Measurements from ENCODE around the gene C2orf74.
A peak's percentile ranks its signal among the peaks of the same experiment; 100 is the strongest.
"Not testable (repeated sequence)": the region's sequence is repeated elsewhere in the genome, so short reads cannot be mapped to it uniquely, and the experiment has no call there.

C2orf74 gene

GRCh38 chr2:61161888-61162287, at the start of gene C2orf74:
Gene C2orf74, plus strand, starts transcription at chr2:61162188. Its CDS starts 327 bp downstream, at chr2:61162515.
- Histone ChIP-seq H3K27me3 (ENCODE audit: insufficient read depth, insufficient read length) (no peaks in the 10 kb centered on the region), H3K4me1 (ENCODE audit: insufficient read depth, insufficient read length) (no peaks in the 10 kb centered on the region), H3K9ac (ENCODE audit: insufficient read length, low read depth) (no peak within 1 kb of the TSS), H3K4me3 (ENCODE audit: insufficient read length, low read depth) (no peak within 1 kb of the TSS), H3K9me3 (ENCODE audit: insufficient read depth, low read length) (peaks cover 7% of the 10 kb centered on the region; the same call in 1 of the 2 replicates), H3K36me3 (ENCODE audit: insufficient read depth, insufficient read length, low read length) (peaks cover 67% of the 10 kb centered on the region)
- no peak for TF ChIP-seq YY1 (IDR thresholded peaks at IDR 0.05; ENCODE audit: insufficient read depth, insufficient read length)
- no peak for TF ChIP-seq SUZ12 (IDR thresholded peaks at IDR 0.05; ENCODE audit: extremely low read depth, insufficient read depth, insufficient read length)
- no peak for TF ChIP-seq ZNF274 (IDR thresholded peaks at IDR 0.05; ENCODE audit: low read depth, low read length)
- DNase-seq (ENCODE audit: low read depth, low spot score): no peak

GRCh38 chr2:61114147-61114546, 47.8 kb upstream of the C2orf74 start:
- Histone ChIP-seq H3K4me1 (ENCODE audit: insufficient read depth, insufficient read length) (no peaks in the 10 kb centered on the region), H3K36me3 (ENCODE audit: insufficient read depth, insufficient read length, low read length) (peaks cover 37% of the 10 kb centered on the region), H3K4me3 (ENCODE audit: insufficient read length, low read depth) (no peak overlapping the region), H3K9ac (ENCODE audit: insufficient read length, low read depth) (no peak overlapping the region), H3K9me3 (ENCODE audit: insufficient read depth, low read length) (peaks cover 36% of the 10 kb centered on the region), H3K27me3 (ENCODE audit: insufficient read depth, insufficient read length) (no peaks in the 10 kb centered on the region)
- peak; percentile 22 for DNase-seq (ENCODE audit: low read depth, low spot score)
- TF ChIP-seq YY1 (IDR thresholded peaks at IDR 0.05; ENCODE audit: insufficient read depth, insufficient read length): no peak
- no peak for TF ChIP-seq SUZ12 (IDR thresholded peaks at IDR 0.05; ENCODE audit: extremely low read depth, insufficient read depth, insufficient read length)
- no peak for TF ChIP-seq ZNF274 (IDR thresholded peaks at IDR 0.05; ENCODE audit: low read depth, low read length)

- H3K4me3 ChIP-seq (ENCODE audit: insufficient read length, low read depth): no peak overlapping the region
- TF ChIP-seq SUZ12 (IDR thresholded peaks at IDR 0.05; ENCODE audit: extremely low read depth, insufficient read depth, insufficient read length) (no peak), ZNF274 (IDR thresholded peaks at IDR 0.05; ENCODE audit: low read depth, low read length) (no peak), YY1 (IDR thresholded peaks at IDR 0.05; ENCODE audit: insufficient read depth, insufficient read length) (no peak)
- H3K36me3 ChIP-seq (ENCODE audit: insufficient read depth, insufficient read length, low read length): peaks cover 46% of the 10 kb centered on the region
- no peaks in the 10 kb centered on the region for H3K4me1 ChIP-seq (ENCODE audit: insufficient read depth, insufficient read length)
- H3K9me3 ChIP-seq (ENCODE audit: insufficient read depth, low read length): peaks cover 36% of the 10 kb centered on the region
- no peaks in the 10 kb centered on the region for H3K27me3 ChIP-seq (ENCODE audit: insufficient read depth, insufficient read length)
- DNase-seq (ENCODE audit: low read depth, low spot score): no peak
- no peak overlapping the region for H3K9ac ChIP-seq (ENCODE audit: insufficient read length, low read depth)
These were observed 45.7 kb upstream of the C2orf74 start for GRCh38 chr2:61116302-61116701.

- TF ChIP-seq ZNF274 (IDR thresholded peaks at IDR 0.05; ENCODE audit: low read depth, low read length) (no peak), YY1 (IDR thresholded peaks at IDR 0.05; ENCODE audit: insufficient read depth, insufficient read length) (no peak), SUZ12 (IDR thresholded peaks at IDR 0.05; ENCODE audit: extremely low read depth, insufficient read depth, insufficient read length) (no peak)
- Histone ChIP-seq H3K4me1 (ENCODE audit: insufficient read depth, insufficient read length) (no peaks in the 10 kb centered on the region), H3K9ac (ENCODE audit: insufficient read length, low read depth) (no peak overlapping the region), H3K27me3 (ENCODE audit: insufficient read depth, insufficient read length) (no peaks in the 10 kb centered on the region), H3K36me3 (ENCODE audit: insufficient read depth, insufficient read length, low read length) (peaks cover 50% of the 10 kb centered on the region), H3K4me3 (ENCODE audit: insufficient read length, low read depth) (no peak overlapping the region), H3K9me3 (ENCODE audit: insufficient read depth, low read length) (peaks cover 32% of the 10 kb centered on the region)
- DNase-seq (ENCODE audit: low read depth, low spot score): no peak
These were observed 44.5 kb upstream of the C2orf74 start for GRCh38 chr2:61117534-61117933.

GRCh38 chr2:61125123-61125710, 36.8 kb upstream of the C2orf74 start:
- DNase-seq (ENCODE audit: low read depth, low spot score): no peak
- Histone ChIP-seq H3K36me3 (ENCODE audit: insufficient read depth, insufficient read length, low read length) (peaks cover 12% of the 10 kb centered on the region), H3K9ac (ENCODE audit: insufficient read length, low read depth) (no peak overlapping the region), H3K4me3 (ENCODE audit: insufficient read length, low read depth) (no peak overlapping the region), H3K4me1 (ENCODE audit: insufficient read depth, insufficient read length) (no peaks in the 10 kb centered on the region), H3K27me3 (ENCODE audit: insufficient read depth, insufficient read length) (no peaks in the 10 kb centered on the region), H3K9me3 (ENCODE audit: insufficient read depth, low read length) (no peaks in the 10 kb centered on the region; the same call in 1 of the 2 replicates)
- TF ChIP-seq YY1 (IDR thresholded peaks at IDR 0.05; ENCODE audit: insufficient read depth, insufficient read length) (no peak), SUZ12 (IDR thresholded peaks at IDR 0.05; ENCODE audit: extremely low read depth, insufficient read depth, insufficient read length) (no peak), ZNF274 (IDR thresholded peaks at IDR 0.05; ENCODE audit: low read depth, low read length) (no peak)

- no peak for DNase-seq (ENCODE audit: low read depth, low spot score)
- no peaks in the 10 kb centered on the region; the same call in 1 of the 2 replicates for H3K9me3 ChIP-seq (ENCODE audit: insufficient read depth, low read length)
- TF ChIP-seq YY1 (IDR thresholded peaks at IDR 0.05; ENCODE audit: insufficient read depth, insufficient read length): no peak
- TF ChIP-seq ZNF274 (IDR thresholded peaks at IDR 0.05; ENCODE audit: low read depth, low read length): no peak
- no peak for TF ChIP-seq SUZ12 (IDR thresholded peaks at IDR 0.05; ENCODE audit: extremely low read depth, insufficient read depth, insufficient read length)
- H3K9ac ChIP-seq (ENCODE audit: insufficient read length, low read depth): no peak overlapping the region
- H3K27me3 ChIP-seq (ENCODE audit: insufficient read depth, insufficient read length): no peaks in the 10 kb centered on the region
- no peaks in the 10 kb centered on the region for H3K4me1 ChIP-seq (ENCODE audit: insufficient read depth, insufficient read length)
- no peak overlapping the region for H3K4me3 ChIP-seq (ENCODE audit: insufficient read length, low read depth)
- peaks cover 9% of the 10 kb centered on the region for H3K36me3 ChIP-seq (ENCODE audit: insufficient read depth, insufficient read length, low read length)
These were observed 36.2 kb upstream of the C2orf74 start for GRCh38 chr2:61125798-61126197.

- not testable (repeated sequence) for H3K9ac ChIP-seq (ENCODE audit: insufficient read length, low read depth); H3K4me1 ChIP-seq (ENCODE audit: insufficient read depth, insufficient read length); DNase-seq (ENCODE audit: low read depth, low spot score); H3K36me3 ChIP-seq (ENCODE audit: insufficient read depth, insufficient read length, low read length); H3K9me3 ChIP-seq (ENCODE audit: insufficient read depth, low read length); H3K4me3 ChIP-seq (ENCODE audit: insufficient read length, low read depth); H3K27me3 ChIP-seq (ENCODE audit: insufficient read depth, insufficient read length)
These were observed 33.9 kb upstream of the C2orf74 start for GRCh38 chr2:61128122-61128521.
